Karpas-422 (cell line): ENCODE data around the gene PRKAR2B. TPM values are rescaled to one million over a fixed set of nuclear protein-coding genes. Genes with fewer than 3 reads are reported as not detected.

Experiments used
- DNase-seq: peaks from one replicate; pipeline ENCODE4 v3.0.0-alpha.2; 2015
- H2AFZ ChIP-seq: fragments of 200-600 bp; sonication (generic); 2 replicates; pipeline ENCODE4 v1.6.1; 2014; ENCODE audit warnings: antibody characterized with exemption, low read length, mixed read lengths
- H3K27ac ChIP-seq: fragments of 200-600 bp; sonication (generic); 2 replicates; pipeline ENCODE4 v1.5.1; 2014; ENCODE audit warnings: mild to moderate bottlenecking, low read length, moderate library complexity
- H3K27me3 ChIP-seq: fragments of 200-600 bp; sonication (generic); 2 replicates; pipeline ENCODE4 v1.6.1; 2014; ENCODE audit warnings: low read length, mixed read lengths
- H3K36me3 ChIP-seq: fragments of 200-600 bp; sonication (generic); 2 replicates; pipeline ENCODE4 v1.6.1; 2014; ENCODE audit warnings: low read length, mixed read lengths; ENCODE audit not compliant: insufficient read depth
- H3K4me1 ChIP-seq: fragments of 200-600 bp; sonication (generic); 2 replicates; pipeline ENCODE4 v1.6.1; 2014; ENCODE audit warnings: mild to moderate bottlenecking, low read length, mixed read lengths
- H3K4me2 ChIP-seq: fragments of 200-600 bp; sonication (generic); 2 replicates; pipeline ENCODE4 v1.6.1; 2014; ENCODE audit warnings: low read length, low read depth, mild to moderate bottlenecking; ENCODE audit not compliant: poor library complexity, severe bottlenecking
- H3K4me3 ChIP-seq: fragments of 200-600 bp; sonication (generic); 2 replicates; pipeline ENCODE4 v1.5.1; 2014; ENCODE audit warnings: mild to moderate bottlenecking, antibody characterized with exemption, low read length, mixed read lengths
- H3K79me2 ChIP-seq: fragments of 200-600 bp; sonication (generic); 2 replicates; pipeline ENCODE4 v1.6.1; 2014; ENCODE audit warnings: mild to moderate bottlenecking, low read length, mixed read lengths
- H3K9ac ChIP-seq: fragments of 200-600 bp; sonication (generic); 2 replicates; pipeline ENCODE4 v1.6.0; 2014; ENCODE audit warnings: low read length
- H3K9me2 ChIP-seq: fragments of 200-600 bp; sonication (generic), shearing (Covaris generic); replicated peaks from 2 replicates; pipeline ENCODE4 v1.6.0; 2014; ENCODE audit warnings: mild to moderate bottlenecking, low read length, moderate library complexity; ENCODE audit not compliant: insufficient read depth
- H3K9me3 ChIP-seq: fragments of 300-700, 200-600 bp; sonication (generic); 2 replicates; pipeline ENCODE4 v1.6.1; 2014; ENCODE audit warnings: low read length, mixed read lengths
- H4K20me1 ChIP-seq: fragments of 200-600 bp; sonication (generic); 2 replicates; pipeline ENCODE4 v1.6.1; 2014; ENCODE audit warnings: mild to moderate bottlenecking, antibody characterized with exemption, low read length, low read depth; ENCODE audit not compliant: insufficient read depth
- total RNA-seq: library from RNA; depleted of rRNA; stranded (reverse); fragments of >200 nt; shearing (Covaris generic); gene quantifications from 2 replicates; pipeline ENCODE4 v1.2.3, GENCODE V29; 2014; ENCODE audit warnings: low replicate concordance

The PRKAR2B gene
- total RNA-seq, 1 experiment from 2014 or later, result 0.67 TPM

DNA sequence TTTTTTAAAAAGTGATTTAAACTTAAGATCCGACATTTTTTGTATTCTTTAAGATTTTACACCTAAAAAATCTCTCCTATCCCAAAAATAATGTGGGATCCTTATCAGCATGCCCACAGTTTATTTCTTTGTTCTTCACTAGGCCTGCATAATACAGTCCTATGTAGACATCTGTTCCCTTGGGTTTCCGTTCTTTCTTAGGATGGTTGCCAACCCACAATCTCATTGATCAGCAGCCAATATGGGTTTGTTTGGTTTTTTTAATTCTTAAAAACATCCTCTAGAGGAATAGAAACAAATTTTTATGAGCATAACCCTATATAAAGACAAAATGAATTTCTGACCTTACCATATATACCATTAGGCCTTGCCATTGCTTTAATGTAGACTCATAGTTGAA is 115.9 kb downstream of the PRKAR2B start:
- DNase-seq, result no peak
- Histone ChIP-seq H4K20me1 (no peaks in the 10 kb centered on the region), H3K9ac (no peak overlapping the region), H2AFZ (no peak overlapping the region), H3K9me2 (no peaks in the 10 kb centered on the region), H3K9me3 (no peaks in the 10 kb centered on the region), H3K4me1 (0 out of 2 replicates have a peak, but pooled peaks cover 6% of the 10 kb centered on the region), H3K27me3 (no peaks in the 10 kb centered on the region), H3K79me2 (no peaks in the 10 kb centered on the region), H3K4me3 (no peak overlapping the region), H3K27ac (no peak overlapping the region), H3K36me3 (no peaks in the 10 kb centered on the region), H3K4me2 (no peak overlapping the region)

DNA sequence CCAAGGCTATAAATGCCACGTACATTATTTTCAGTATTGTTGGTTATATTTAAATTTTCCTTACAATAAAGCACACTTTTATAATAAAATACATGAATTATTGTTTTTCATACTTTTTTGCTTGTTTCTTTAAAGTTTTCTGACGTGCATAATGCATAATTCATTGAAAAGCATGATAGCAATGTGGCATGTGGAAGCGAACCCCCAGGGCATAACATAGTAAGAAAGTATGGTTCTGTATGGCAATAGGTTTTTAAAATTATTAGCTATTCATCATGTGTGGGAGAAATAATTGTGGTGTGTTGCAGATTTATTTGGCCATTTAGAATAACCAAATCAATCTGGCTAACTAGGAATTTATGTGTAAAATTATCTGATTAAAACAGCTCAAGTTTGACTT is 116.9 kb downstream of the PRKAR2B start:
- no peak for DNase-seq
- Histone ChIP-seq H3K4me3 (no peak overlapping the region), H4K20me1 (no peaks in the 10 kb centered on the region), H3K79me2 (no peaks in the 10 kb centered on the region), H3K9me2 (no peaks in the 10 kb centered on the region), H3K4me1 (peaks cover 8% of the 10 kb centered on the region), H3K9ac (no peak overlapping the region), H2AFZ (no peak overlapping the region), H3K4me2 (no peak overlapping the region), H3K9me3 (no peaks in the 10 kb centered on the region), H3K27ac (no peak overlapping the region), H3K36me3 (no peaks in the 10 kb centered on the region), H3K27me3 (no peaks in the 10 kb centered on the region)

GRCh38 chr7:107162475-107162874 is 118.0 kb downstream of the PRKAR2B start:
- Histone ChIP-seq H3K9ac (no peak overlapping the region), H3K4me2 (no peak overlapping the region), H3K27ac (no peak overlapping the region), H3K27me3 (no peaks in the 10 kb centered on the region), H3K9me2 (no peaks in the 10 kb centered on the region), H3K36me3 (no peaks in the 10 kb centered on the region), H3K79me2 (no peaks in the 10 kb centered on the region), H3K9me3 (no peaks in the 10 kb centered on the region), H2AFZ (no peak overlapping the region), H4K20me1 (no peaks in the 10 kb centered on the region), H3K4me1 (peaks cover 18% of the 10 kb centered on the region), H3K4me3 (no peak overlapping the region)
- no peak for DNase-seq

- H3K36me3 ChIP-seq, result no peaks in the 10 kb centered on the region
- no peaks in the 10 kb centered on the region for H4K20me1 ChIP-seq
- no peaks in the 10 kb centered on the region for H3K79me2 ChIP-seq
- no peak overlapping the region for H3K27ac ChIP-seq
- no peaks in the 10 kb centered on the region for H3K27me3 ChIP-seq
- H2AFZ ChIP-seq, result no peak overlapping the region
- H3K9ac ChIP-seq, result no peak overlapping the region
- DNase-seq, result no peak
- no peak overlapping the region for H3K4me2 ChIP-seq
- H3K9me2 ChIP-seq, result no peaks in the 10 kb centered on the region
- H3K9me3 ChIP-seq, result no peaks in the 10 kb centered on the region
- H3K4me3 ChIP-seq, result no peak overlapping the region
- peaks cover 24% of the 10 kb centered on the region for H3K4me1 ChIP-seq
Measured at GRCh38 chr7:107164092-107164491, 119.6 kb downstream of the PRKAR2B start.

DNA sequence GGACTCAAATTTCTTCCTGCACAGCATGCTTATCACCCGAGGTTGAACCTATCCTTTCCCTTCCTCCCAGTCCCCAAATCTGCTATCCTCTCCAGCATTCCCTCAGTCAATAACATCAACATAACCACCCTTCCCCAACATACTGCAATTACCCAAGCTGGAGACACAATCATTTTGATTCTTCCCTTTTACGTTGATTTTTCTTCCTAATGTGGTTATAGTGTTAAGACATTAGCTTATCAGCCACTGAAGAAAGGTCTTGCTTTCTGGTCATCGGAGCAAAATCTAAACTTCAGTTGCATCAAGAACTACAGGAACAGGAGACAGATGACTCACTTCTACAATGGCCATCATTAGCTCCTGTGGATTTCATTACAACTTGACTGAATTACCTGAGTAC is 120.8 kb downstream of the PRKAR2B start:
- Histone ChIP-seq H3K9me3 (no peaks in the 10 kb centered on the region), H3K36me3 (no peaks in the 10 kb centered on the region), H4K20me1 (no peaks in the 10 kb centered on the region), H3K27ac (no peak overlapping the region), H2AFZ (peak overlapping the region; percentile 13; the same call in 1 of the 2 replicates), H3K4me2 (no peak overlapping the region), H3K27me3 (no peaks in the 10 kb centered on the region), H3K4me3 (no peak overlapping the region), H3K4me1 (peaks cover 27% of the 10 kb centered on the region), H3K9ac (no peak overlapping the region), H3K9me2 (no peaks in the 10 kb centered on the region), H3K79me2 (peaks cover 7% of the 10 kb centered on the region)
- no peak for DNase-seq

- H3K4me3 ChIP-seq, result peak overlapping the region; percentile 82
Measured at GRCh38 chr7:107166736-107167426, 122.4 kb downstream of the PRKAR2B start.

GRCh38 chr7:107167483-107168232 is 123.2 kb downstream of the PRKAR2B start:
- Histone ChIP-seq H3K9me2 (no peaks in the 10 kb centered on the region), H3K27me3 (no peaks in the 10 kb centered on the region), H2AFZ (peak overlapping the region; percentile 96), H4K20me1 (no peaks in the 10 kb centered on the region), H3K9me3 (no peaks in the 10 kb centered on the region), H3K4me1 (peaks cover 36% of the 10 kb centered on the region), H3K4me2 (peak overlapping the region; percentile 98), H3K27ac (peak overlapping the region; percentile 93), H3K79me2 (peaks cover 27% of the 10 kb centered on the region), H3K9ac (peak overlapping the region; percentile 78), H3K36me3 (no peaks in the 10 kb centered on the region), H3K4me3 (peak overlapping the region; percentile 82)
- DNase-seq, result peak; percentile 81

More at GRCh38 chr7:107166736-107167426, 122.4 kb downstream of the PRKAR2B start:
- Histone ChIP-seq H3K4me2 (peak overlapping the region; percentile 98), H2AFZ (peak overlapping the region; percentile 96), H3K79me2 (peaks cover 19% of the 10 kb centered on the region), H4K20me1 (no peaks in the 10 kb centered on the region), H3K36me3 (no peaks in the 10 kb centered on the region), H3K27me3 (no peaks in the 10 kb centered on the region), H3K4me1 (peaks cover 33% of the 10 kb centered on the region), H3K27ac (peak overlapping the region; percentile 93), H3K9me3 (no peaks in the 10 kb centered on the region), H3K9ac (peak overlapping the region; percentile 78), H3K9me2 (no peaks in the 10 kb centered on the region)
- DNase-seq, result peak; percentile 46
